OCI-LY1 (cell line): ENCODE measurements around the gene DCLK1.

Experiments
- H2AFZ ChIP-seq: fragments of 200-600 bp; sonication (generic), shearing (Covaris generic); 2 replicates; pipeline ENCODE4 v1.6.0; 2014; ENCODE audit warnings: antibody characterized with exemption, mild to moderate bottlenecking, low read length
- H3F3A ChIP-seq: fragments of 200-600 bp; sonication (generic), shearing (Covaris generic); 2 replicates; pipeline ENCODE4 v1.6.0; 2014; ENCODE audit warnings: mild to moderate bottlenecking, antibody characterized with exemption, low read length, moderate library complexity; ENCODE audit not compliant: insufficient read depth
- H3K27ac ChIP-seq: fragments of 200-600 bp; sonication (generic); 2 replicates; pipeline ENCODE4 v1.5.1; 2014; ENCODE audit warnings: low read length, mixed run types, mild to moderate bottlenecking, low read depth; ENCODE audit not compliant: poor library complexity, severe bottlenecking
- H3K27me3 ChIP-seq: fragments of 200-600 bp; sonication (generic); 2 replicates; pipeline ENCODE4 v1.6.0; 2014; ENCODE audit warnings: antibody characterized with exemption, mild to moderate bottlenecking, low read length, moderate library complexity; ENCODE audit not compliant: insufficient read depth
- H3K36me3 ChIP-seq: fragments of 200-600 bp; sonication (generic); 2 replicates; pipeline ENCODE4 v1.6.1; 2014; ENCODE audit warnings: mild to moderate bottlenecking, antibody characterized with exemption, low read length, moderate library complexity, mixed read lengths; ENCODE audit not compliant: insufficient read depth
- H3K4me1 ChIP-seq: fragments of 200-600 bp; sonication (generic); 2 replicates; pipeline ENCODE4 v1.5.1; 2014; ENCODE audit warnings: mild to moderate bottlenecking, low read length, moderate library complexity; ENCODE audit not compliant: insufficient read depth, severe bottlenecking
- H3K4me2 ChIP-seq: fragments of 200-600 bp; sonication (generic), shearing (Covaris generic); 2 replicates; pipeline ENCODE4 v1.6.1; 2014; ENCODE audit warnings: low read length
- H3K4me3 ChIP-seq: fragments of 200-600 bp; sonication (generic); 2 replicates; pipeline ENCODE4 v1.5.1; 2014; ENCODE audit warnings: low read length, low read depth, mild to moderate bottlenecking, mixed read lengths; ENCODE audit not compliant: poor library complexity, severe bottlenecking
- H3K79me2 ChIP-seq: fragments of 200-600 bp; shearing (Covaris generic); 2 replicates; pipeline ENCODE4 v1.6.1; 2016; ENCODE audit warnings: mixed run types, low read length, mixed read lengths; ENCODE audit not compliant: insufficient read depth
- H3K9ac ChIP-seq: fragments of 200-600 bp; sonication (generic), shearing (Covaris generic); 2 replicates; pipeline ENCODE4 v1.6.1; 2014; ENCODE audit warnings: mild to moderate bottlenecking, low read length, mixed read lengths
- H3K9me2 ChIP-seq: fragments of 200-600 bp; sonication (generic), shearing (Covaris generic); 2 replicates; pipeline ENCODE4 v1.6.1; 2014; ENCODE audit warnings: low read depth, mild to moderate bottlenecking, low read length, mixed read lengths
- H3K9me3 ChIP-seq: fragments of 200-600 bp; shearing (Covaris generic); 2 replicates; pipeline ENCODE4 v1.6.1; 2014; ENCODE audit warnings: low read length, mixed read lengths
- H4K20me1 ChIP-seq: fragments of 200-600 bp; sonication (generic), shearing (Covaris generic); 2 replicates; pipeline ENCODE4 v1.6.0; 2016; ENCODE audit warnings: mild to moderate bottlenecking, low read length; ENCODE audit not compliant: insufficient read depth
- CTCF ChIP-seq: fragments of 200-600 bp; sonication (generic), shearing (Covaris generic); IDR thresholded peaks from 2 replicates; pipeline ENCODE4 v1.5.1; 2017; ENCODE audit warnings: mild to moderate bottlenecking, antibody characterized with exemption, low read length, moderate library complexity, mixed read lengths
- EZH2 ChIP-seq: fragments of 200-600 bp; sonication (generic), shearing (Covaris generic); IDR thresholded peaks from 2 replicates; pipeline ENCODE4 v1.8.0; 2017; ENCODE audit warnings: borderline replicate concordance, mixed run types, mild to moderate bottlenecking, antibody characterized with exemption, low read length, moderate library complexity, mixed read lengths

DCLK1 gene

GRCh38 chr13:36014763-36015162 lies 116.4 kb downstream of the DCLK1 start:
- Histone ChIP-seq H3K4me2 (no peak overlapping the region), H3K9me2 (no peaks in the 10 kb centered on the region), H3K36me3 (no peaks in the 10 kb centered on the region), H3F3A (no peaks in the 10 kb centered on the region), H3K9ac (no peak overlapping the region), H3K27ac (no peak overlapping the region), H3K4me3 (no peak overlapping the region), H3K9me3 (no peaks in the 10 kb centered on the region), H3K27me3 (no peaks in the 10 kb centered on the region), H3K79me2 (no peaks in the 10 kb centered on the region), H2AFZ (no peak overlapping the region), H3K4me1 (no peaks in the 10 kb centered on the region), H4K20me1 (no peaks in the 10 kb centered on the region)
- TF ChIP-seq CTCF = no peak
- TF ChIP-seq EZH2 = no peak

- Histone ChIP-seq H2AFZ (no peak overlapping the region), H3K9ac (no peak overlapping the region), H3K4me1 (no peaks in the 10 kb centered on the region), H3K4me2 (no peak overlapping the region), H3K9me2 (no peaks in the 10 kb centered on the region), H4K20me1 (no peaks in the 10 kb centered on the region), H3K9me3 (no peaks in the 10 kb centered on the region), H3K36me3 (no peaks in the 10 kb centered on the region), H3K4me3 (no peak overlapping the region), H3K27me3 (no peaks in the 10 kb centered on the region), H3K27ac (no peak overlapping the region), H3F3A (no peaks in the 10 kb centered on the region), H3K79me2 (no peaks in the 10 kb centered on the region)
- no peak for TF ChIP-seq CTCF
- no peak for TF ChIP-seq EZH2
These were observed 124.1 kb downstream of the DCLK1 start for GRCh38 chr13:36006894-36007675.

- Histone ChIP-seq H3K4me2 (no peak overlapping the region), H3K4me1 (no peaks in the 10 kb centered on the region), H3K9me3 (no peaks in the 10 kb centered on the region), H3F3A (no peaks in the 10 kb centered on the region), H3K27me3 (no peaks in the 10 kb centered on the region), H3K9me2 (no peaks in the 10 kb centered on the region), H3K36me3 (no peaks in the 10 kb centered on the region), H3K9ac (no peak overlapping the region), H2AFZ (no peak overlapping the region), H3K27ac (no peak overlapping the region), H4K20me1 (no peaks in the 10 kb centered on the region), H3K79me2 (no peaks in the 10 kb centered on the region), H3K4me3 (no peak overlapping the region)
- TF ChIP-seq CTCF (no peak), EZH2 (no peak)
These were observed 124.8 kb downstream of the DCLK1 start for GRCh38 chr13:36006347-36006746.
